Measurements from ENCODE around the gene ARHGAP4. TPM values are rescaled to one million over a fixed set of nuclear protein-coding genes. Genes with fewer than 3 reads are reported as not detected.
A peak's percentile ranks its signal among the peaks of the same experiment; 100 is the strongest.

ARHGAP4 gene
- total and polyA plus RNA-seq, 10 of the 15 experiments (the other 5 are each of a cell fraction or from before 2014, with no cell fraction given) = 0.71 to 120 (median 44.3) TPM

DNA sequence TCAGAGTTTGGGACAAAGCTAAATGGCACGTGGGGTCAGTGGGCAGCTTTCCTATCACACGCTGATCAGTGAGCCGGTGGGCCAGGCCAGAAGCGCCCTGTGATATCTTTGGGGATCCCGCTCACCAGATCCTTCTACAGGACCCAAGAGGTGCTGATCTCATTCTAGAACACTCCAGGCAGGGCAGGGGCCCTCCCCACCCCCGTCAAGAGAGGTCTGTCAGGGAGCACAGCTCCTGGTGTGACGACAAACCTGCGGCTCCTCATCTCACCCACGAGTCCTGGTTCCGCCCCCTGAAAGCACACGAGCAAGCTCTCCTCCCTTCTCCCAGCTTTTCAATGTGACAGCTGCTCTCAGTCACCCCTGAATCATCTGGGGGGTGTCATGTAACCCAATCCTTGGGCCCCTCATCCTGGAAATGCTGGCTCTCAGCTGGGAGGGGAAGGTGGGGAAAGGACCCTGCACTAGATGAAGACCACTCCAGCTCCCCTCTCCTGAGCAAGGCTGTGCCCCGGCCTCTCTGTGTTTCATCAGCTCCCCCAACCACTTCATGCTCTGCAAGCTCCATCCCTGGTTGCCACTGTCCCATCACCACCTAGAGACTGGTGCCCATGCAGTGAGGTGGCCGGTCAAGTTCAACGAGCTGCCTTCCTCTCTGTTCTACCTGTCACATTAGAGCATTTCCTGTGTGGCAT is 40.9 kb upstream of the ARHGAP4 start:
- no peak overlapping the region for H2AFZ ChIP-seq (ENCODE audit: control insufficient read depth, low read depth, low read length)
- peak overlapping the region; percentile 80 for H3K4me3 ChIP-seq
- ChIA-PET SMC1A (ENCODE audit: uncharacterized antibody, unreplicated experiment) (interaction anchor here (0.5 to 4.7 kb wide), 7 partner anchors 14 to 54 kb away, joined by 3 to 21 read pairs (median 4); partner anchors contain the start of gene ARHGAP4), POLR2A (interaction anchor here (0.9 to 7.9 kb wide), 5 partner anchors 14 to 69 kb away, joined by 3 to 68 read pairs (median 3); partner anchors contain the start of gene ARHGAP4), CTCF (interaction anchor here (0.6 to 5.9 kb wide), 14 partner anchors 9 to 560 kb away, joined by 3 to 40 read pairs (median 4); no protein-coding TSS in a partner anchor), RAD21 (ENCODE audit: unreplicated experiment) (interaction anchor here (0.8 to 6.4 kb wide), 11 partner anchors 13 to 126 kb away, joined by 3 to 48 read pairs (median 4); partner anchors contain the start of gene ARHGAP4)
- peak overlapping the region; percentile 81 for H3K4me2 ChIP-seq (ENCODE audit: control insufficient read depth, insufficient read depth)
- in situ Hi-C loops (cut with MboI) = loop anchor here (10.0 kb wide), 1 partner anchor 1012 kb away; no protein-coding TSS in a partner anchor
- ATAC-seq (no peak), DNase-seq (ENCODE audit: low read depth, low spot score) (no peak), FAIRE-seq (no peak)
- peaks cover 9% of the 10 kb centered on the region for H3K4me1 ChIP-seq (ENCODE audit: control insufficient read depth, insufficient read depth, low read length)
- no peaks in the 10 kb centered on the region for H3K9me3 ChIP-seq (replicated peaks; ENCODE audit: control insufficient read depth, insufficient read depth, low read length)
- H3K9ac ChIP-seq (ENCODE audit: control insufficient read depth, insufficient read depth, low read length) = peak overlapping the region; percentile 61
- TF ChIP-seq, protein P1, sequence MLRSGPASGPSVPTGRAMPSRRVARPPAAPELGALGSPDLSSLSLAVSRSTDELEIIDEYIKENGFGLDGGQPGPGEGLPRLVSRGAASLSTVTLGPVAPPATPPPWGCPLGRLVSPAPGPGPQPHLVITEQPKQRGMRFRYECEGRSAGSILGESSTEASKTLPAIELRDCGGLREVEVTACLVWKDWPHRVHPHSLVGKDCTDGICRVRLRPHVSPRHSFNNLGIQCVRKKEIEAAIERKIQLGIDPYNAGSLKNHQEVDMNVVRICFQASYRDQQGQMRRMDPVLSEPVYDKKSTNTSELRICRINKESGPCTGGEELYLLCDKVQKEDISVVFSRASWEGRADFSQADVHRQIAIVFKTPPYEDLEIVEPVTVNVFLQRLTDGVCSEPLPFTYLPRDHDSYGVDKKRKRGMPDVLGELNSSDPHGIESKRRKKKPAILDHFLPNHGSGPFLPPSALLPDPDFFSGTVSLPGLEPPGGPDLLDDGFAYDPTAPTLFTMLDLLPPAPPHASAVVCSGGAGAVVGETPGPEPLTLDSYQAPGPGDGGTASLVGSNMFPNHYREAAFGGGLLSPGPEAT (IDR thresholded peaks at IDR 0.05; ENCODE audit: low read depth) = 0 out of 2 replicates have a peak, but pooled peaks have one; percentile 17
- TF ChIP-seq, protein P2, sequence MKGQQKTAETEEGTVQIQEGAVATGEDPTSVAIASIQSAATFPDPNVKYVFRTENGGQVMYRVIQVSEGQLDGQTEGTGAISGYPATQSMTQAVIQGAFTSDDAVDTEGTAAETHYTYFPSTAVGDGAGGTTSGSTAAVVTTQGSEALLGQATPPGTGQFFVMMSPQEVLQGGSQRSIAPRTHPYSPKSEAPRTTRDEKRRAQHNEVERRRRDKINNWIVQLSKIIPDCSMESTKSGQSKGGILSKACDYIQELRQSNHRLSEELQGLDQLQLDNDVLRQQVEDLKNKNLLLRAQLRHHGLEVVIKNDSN (IDR thresholded peaks at IDR 0.05; ENCODE audit: borderline replicate concordance, extremely low read length, insufficient read depth, low read depth, low read length) = no peak
- H3K27ac ChIP-seq (ENCODE audit: control insufficient read depth, insufficient read depth) = peak overlapping the region; percentile 50
- BruUV-seq (replicated peaks) = no TSS peak
- WGBS (ENCODE audit: insufficient coverage, insufficient replicate concordance, low lambda C conversion rate, missing lambda C conversion rate) = 66% methylated on average over 14 of the region's 14 CpGs
- peaks cover 70% of the 10 kb centered on the region for H3K79me2 ChIP-seq (ENCODE audit: control insufficient read depth, insufficient read depth, low read length)
- H4K20me1 ChIP-seq (ENCODE audit: control insufficient read depth, insufficient read depth) = no peaks in the 10 kb centered on the region; the same call in 1 of the 2 replicates
- H3K36me3 ChIP-seq (ENCODE audit: control insufficient read depth in 2 of 2, insufficient read depth in 2 of 2, low read length in 1 of 2) = peaks cover 6 to 17% of the 10 kb centered on the region in 2 experiments
- intact Hi-C loops (cut with micrococcal nuclease; ENCODE audit: unreplicated experiment) = no loop called here
- no peaks in the 10 kb centered on the region for H3K27me3 ChIP-seq (replicated peaks in 1 of 2; ENCODE audit: control insufficient read depth in 2 of 2, insufficient read depth in 2 of 2, low read length in 1 of 2)

Data from GM12878 (cell line).